GM19328 (cell line): ENCODE data around the gene FDXACB1.
A peak's percentile ranks its signal among the peaks of the same experiment; 100 is the strongest.

Experiments used
- ATAC-seq: cut with Tn5 transposase; IDR thresholded peaks from one replicate; pipeline ENCODE4 v1.9.1; 2021; ENCODE audit warnings: mild to moderate bottlenecking, moderate library complexity; ENCODE audit not compliant: unreplicated experiment

Gene FDXACB1

GRCh38 chr11:111878849-111879636 is at the start of gene FDXACB1, which contains the start of gene CFAP68:
Gene FDXACB1, minus strand, starts transcription at chr11:111879165. Its CDS starts 33 bp downstream, at chr11:111879132.
Gene CFAP68, plus strand, starts transcription at chr11:111879541. Its CDS starts 20 bp downstream, at chr11:111879561.
- ATAC-seq, result peak; percentile 88

GRCh38 chr11:111926505-111927391 is 47.8 kb upstream of the FDXACB1 start:
- ATAC-seq, result peak; percentile 92

GRCh38 chr11:111925953-111926352 is 47.0 kb upstream of the FDXACB1 start:
- ATAC-seq, result no peak

- ATAC-seq, result no peak
Observed at GRCh38 chr11:111923951-111924350, 45.0 kb upstream of the FDXACB1 start.

- ATAC-seq, result no peak
Observed at GRCh38 chr11:111923351-111923788, 44.4 kb upstream of the FDXACB1 start.

GRCh38 chr11:111922803-111923202 is 43.8 kb upstream of the FDXACB1 start:
- ATAC-seq, result no peak

- no peak for ATAC-seq
Observed at GRCh38 chr11:111921541-111922230, 42.7 kb upstream of the FDXACB1 start.

- ATAC-seq, result no peak
Observed at GRCh38 chr11:111920908-111921307, 41.9 kb upstream of the FDXACB1 start.

GRCh38 chr11:111918390-111919256 is 39.7 kb upstream of the FDXACB1 start, which contains the start of gene C11orf52:
Gene C11orf52, plus strand, starts transcription at chr11:111918913. Its CDS starts 60 bp downstream, at chr11:111918973.
- no peak for ATAC-seq

GRCh38 chr11:111917788-111918187 is 38.8 kb upstream of the FDXACB1 start:
- no peak for ATAC-seq

GRCh38 chr11:111917312-111917711 is 38.3 kb upstream of the FDXACB1 start:
- no peak for ATAC-seq

GRCh38 chr11:111916768-111917167 is 37.8 kb upstream of the FDXACB1 start:
- no peak for ATAC-seq

GRCh38 chr11:111913997-111914396 is 35.0 kb upstream of the FDXACB1 start:
- no peak for ATAC-seq

GRCh38 chr11:111913031-111913861 is 34.3 kb upstream of the FDXACB1 start:
- ATAC-seq, result no peak

- no peak for ATAC-seq
Observed at GRCh38 chr11:111912535-111912934, 33.6 kb upstream of the FDXACB1 start, which contains the start of gene HSPB2. Gene HSPB2, plus strand, starts transcription at chr11:111912734. Its CDS starts 96 bp downstream, at chr11:111912830.

GRCh38 chr11:111911563-111912401 is 32.8 kb upstream of the FDXACB1 start, which contains the start of gene CRYAB:
Gene CRYAB, minus strand, starts transcription at chr11:111911770. Its CDS starts 46 bp downstream, at chr11:111911724.
- no peak for ATAC-seq

GRCh38 chr11:111910676-111911562 is 32.0 kb upstream of the FDXACB1 start:
- ATAC-seq, result no peak
